ENCODE results near the gene MOB3B.

MOB3B gene

GRCh38 chr9:27573634-27574590 lies 44.3 kb upstream of the MOB3B start (continued):
- no peak for TF ChIP-seq ZNF280D (tag by site-specific recombination; IDR thresholded peaks at IDR 0.05)
- peak; percentile 41; the same call in 1 of the 2 replicates for TF ChIP-seq ZNF561 (tag by site-specific recombination; IDR thresholded peaks at IDR 0.05; ENCODE audit: borderline replicate concordance)
- no peak; the same call in 1 of the 2 replicates for TF ChIP-seq ZNF660 (tag by site-specific recombination; IDR thresholded peaks at IDR 0.05)
- no peak for TF ChIP-seq ZNF248 (tag by site-specific recombination; IDR thresholded peaks at IDR 0.05)
- TF ChIP-seq ZNF433 (tag by site-specific recombination; IDR thresholded peaks at IDR 0.05; ENCODE audit: low read depth): no peak
- no peak for TF ChIP-seq ZNF664 (tag by site-specific recombination; IDR thresholded peaks at IDR 0.05)
- TF ChIP-seq KLF10 (tag by site-specific recombination; IDR thresholded peaks at IDR 0.05): peak; percentile 91
- no peak for TF ChIP-seq GLI2 (tag by site-specific recombination; IDR thresholded peaks at IDR 0.05; ENCODE audit: borderline replicate concordance, low read depth)
- TF ChIP-seq ZNF449 (tag by site-specific recombination; IDR thresholded peaks at IDR 0.05): no peak
- TF ChIP-seq CTCF (tag by site-specific recombination; IDR thresholded peaks at IDR 0.05): no peak
- no peak for TF ChIP-seq ZNF473 (tag by site-specific recombination; IDR thresholded peaks at IDR 0.05)
- TF ChIP-seq ZNF549 (tag by site-specific recombination; IDR thresholded peaks at IDR 0.05): peak; percentile 86
- peak; percentile 77 for TF ChIP-seq ZNF335 (tag by site-specific recombination; conservative IDR thresholded peaks at IDR 0.05)
- TF ChIP-seq RBAK (tag by site-specific recombination; IDR thresholded peaks at IDR 0.05): no peak
- no peak for TF ChIP-seq ZIC2 (tag by site-specific recombination; IDR thresholded peaks at IDR 0.05)
- no peak for TF ChIP-seq ZNF169 (tag by site-specific recombination; IDR thresholded peaks at IDR 0.05)
- no peak for TF ChIP-seq ZNF16 (tag by site-specific recombination; IDR thresholded peaks at IDR 0.05; ENCODE audit: low read depth)
- TF ChIP-seq ZNF394 (tag by site-specific recombination; IDR thresholded peaks at IDR 0.05; ENCODE audit: borderline replicate concordance): peak; percentile 73; the same call in 1 of the 2 replicates
- TF ChIP-seq ZEB2 (tag by site-specific recombination; IDR thresholded peaks at IDR 0.05): peak; percentile 71
- TF ChIP-seq ZNF133 (tag by site-specific recombination; IDR thresholded peaks at IDR 0.05): no peak
- no peak for TF ChIP-seq PRDM6 (tag by site-specific recombination; IDR thresholded peaks at IDR 0.05)
- TF ChIP-seq YY1 (tag by site-specific recombination; IDR thresholded peaks at IDR 0.05): peak; percentile 63
- TF ChIP-seq ZNF785 (tag by site-specific recombination; IDR thresholded peaks at IDR 0.05): no peak
- TF ChIP-seq ZNF391 (tag by site-specific recombination; IDR thresholded peaks at IDR 0.05; ENCODE audit: borderline replicate concordance, low read depth): no peak
- TF ChIP-seq ZNF155 (tag by site-specific recombination; IDR thresholded peaks at IDR 0.05): no peak
- peak; percentile 71 for TF ChIP-seq ZFHX2 (tag by site-specific recombination; conservative IDR thresholded peaks at IDR 0.05)
- no peak for TF ChIP-seq OVOL3 (tag by site-specific recombination; IDR thresholded peaks at IDR 0.05)
- no peak for TF ChIP-seq ZBTB10 (tag by site-specific recombination; IDR thresholded peaks at IDR 0.05)
- TF ChIP-seq ZNF596 (tag by site-specific recombination; IDR thresholded peaks at IDR 0.05): no peak

All from HEK293 (cell line).